Measurements from ENCODE around the gene TNNC2. TPM values are rescaled to one million over a fixed set of nuclear protein-coding genes. Genes with fewer than 3 reads are reported as not detected.

The TNNC2 gene
- total RNA-seq, 2 experiments from 2014 or later = not detected

GRCh38 chr20:45817376-45818194 is 9.5 kb downstream of the TNNC2 start:
- no TSS peak for BruUV-seq (replicated peaks)
- Histone ChIP-seq H4K20me1 (ENCODE audit: insufficient read depth, low read length) (no peaks in the 10 kb centered on the region), H3K4me1 (ENCODE audit: insufficient read depth, low read length, poor library complexity, severe bottlenecking) (peaks cover 19% of the 10 kb centered on the region), H3K9me2 (ENCODE audit: insufficient read depth, low read length) (no peaks in the 10 kb centered on the region), H3K4me3 (ENCODE audit: low read depth, low read length, poor library complexity, severe bottlenecking) (no peak overlapping the region), H3K36me3 (ENCODE audit: insufficient read depth, low read length) (peaks cover 59% of the 10 kb centered on the region), H3K27ac (ENCODE audit: low read depth, low read length, poor library complexity, severe bottlenecking) (no peak overlapping the region), H2AFZ (ENCODE audit: low read length) (no peak overlapping the region), H3K9me3 (ENCODE audit: low read length) (no peaks in the 10 kb centered on the region), H3K79me2 (ENCODE audit: insufficient read depth, low read depth, low read length) (peaks cover 26% of the 10 kb centered on the region), H3K4me2 (ENCODE audit: low read length) (no peak overlapping the region)
- TF ChIP-seq CTCF (conservative IDR thresholded peaks at IDR 0.05; ENCODE audit: low read length) = no peak
- no peak for TF ChIP-seq EZH2phosphoT487 (IDR thresholded peaks at IDR 0.05; ENCODE audit: borderline replicate concordance, low read depth, low read length)
- intact Hi-C loops (cut with micrococcal nuclease; ENCODE audit: unreplicated experiment) = no loop called here
- POLR2A ChIA-PET = no interaction called here
- no peak for DNase-seq (ENCODE audit: low spot score)
- CTCF ChIA-PET (ENCODE audit: unreplicated experiment) = no interaction called here

GRCh38 chr20:45816951-45817350 is 10.2 kb downstream of the TNNC2 start:
- intact Hi-C loops (cut with micrococcal nuclease; ENCODE audit: unreplicated experiment) = no loop called here
- no peak overlapping the region for H2AFZ ChIP-seq (ENCODE audit: low read length)
- no peak overlapping the region; the same call in 1 of the 2 replicates for H3K4me2 ChIP-seq (ENCODE audit: low read length)
- DNase-seq (ENCODE audit: low spot score) = no peak
- POLR2A ChIA-PET = no interaction called here
- H3K79me2 ChIP-seq (ENCODE audit: insufficient read depth, low read depth, low read length) = peaks cover 28% of the 10 kb centered on the region
- CTCF ChIA-PET (ENCODE audit: unreplicated experiment) = no interaction called here
- no peaks in the 10 kb centered on the region for H3K9me2 ChIP-seq (ENCODE audit: insufficient read depth, low read length)
- H3K36me3 ChIP-seq (ENCODE audit: insufficient read depth, low read length) = peaks cover 62% of the 10 kb centered on the region
- H4K20me1 ChIP-seq (ENCODE audit: insufficient read depth, low read length) = no peaks in the 10 kb centered on the region
- no peak overlapping the region for H3K27ac ChIP-seq (ENCODE audit: low read depth, low read length, poor library complexity, severe bottlenecking)
- TF ChIP-seq CTCF (conservative IDR thresholded peaks at IDR 0.05; ENCODE audit: low read length) (no peak), EZH2phosphoT487 (IDR thresholded peaks at IDR 0.05; ENCODE audit: borderline replicate concordance, low read depth, low read length) (no peak)
- H3K9me3 ChIP-seq (ENCODE audit: low read length) = peaks cover 2% of the 10 kb centered on the region; the same call in 1 of the 2 replicates
- no TSS peak for BruUV-seq (replicated peaks)
- H3K4me3 ChIP-seq (ENCODE audit: low read depth, low read length, poor library complexity, severe bottlenecking) = no peak overlapping the region
- H3K4me1 ChIP-seq (ENCODE audit: insufficient read depth, low read length, poor library complexity, severe bottlenecking) = peaks cover 19% of the 10 kb centered on the region

GRCh38 chr20:45814314-45814713 is 12.8 kb downstream of the TNNC2 start:
- TF ChIP-seq CTCF (conservative IDR thresholded peaks at IDR 0.05; ENCODE audit: low read length) = no peak
- no peak for TF ChIP-seq EZH2phosphoT487 (IDR thresholded peaks at IDR 0.05; ENCODE audit: borderline replicate concordance, low read depth, low read length)
- no peaks in the 10 kb centered on the region for H4K20me1 ChIP-seq (ENCODE audit: insufficient read depth, low read length)
- H3K79me2 ChIP-seq (ENCODE audit: insufficient read depth, low read depth, low read length) = peaks cover 28% of the 10 kb centered on the region
- H3K9me2 ChIP-seq (ENCODE audit: insufficient read depth, low read length) = no peaks in the 10 kb centered on the region
- H3K9me3 ChIP-seq (ENCODE audit: low read length) = peaks cover 10% of the 10 kb centered on the region; the same call in 1 of the 2 replicates
- peak overlapping the region; percentile 45 for H3K4me2 ChIP-seq (ENCODE audit: low read length)
- intact Hi-C loops (cut with micrococcal nuclease; ENCODE audit: unreplicated experiment) = loop anchor here (5.0 kb wide), 1 partner anchor 158 kb away; the partner anchor contains the start of gene ZNF335
- CTCF ChIA-PET (ENCODE audit: unreplicated experiment) = interaction anchor here (0.6 kb wide), 1 partner anchor 117 kb away, joined by 4 read pairs; no protein-coding TSS in a partner anchor
- POLR2A ChIA-PET = no interaction called here
- H2AFZ ChIP-seq (ENCODE audit: low read length) = no peak overlapping the region
- H3K27ac ChIP-seq (ENCODE audit: low read depth, low read length, poor library complexity, severe bottlenecking) = no peak overlapping the region
- no TSS peak for BruUV-seq (replicated peaks)
- peaks cover 19% of the 10 kb centered on the region for H3K4me1 ChIP-seq (ENCODE audit: insufficient read depth, low read length, poor library complexity, severe bottlenecking)
- peaks cover 88% of the 10 kb centered on the region for H3K36me3 ChIP-seq (ENCODE audit: insufficient read depth, low read length)
- no peak for DNase-seq (ENCODE audit: low spot score)
- H3K4me3 ChIP-seq (ENCODE audit: low read depth, low read length, poor library complexity, severe bottlenecking) = peak overlapping the region; percentile 35

Data from OCI-LY7 (cell line).